Ovary (tissue), 3 donors: ENCODE measurements around the gene RBM33.
"Not testable (repeated sequence)": the region's sequence is repeated elsewhere in the genome, so short reads cannot be mapped to it uniquely, and the experiment has no call there.

Experiments used
- EP300 ChIP-seq: sonication (generic); formaldehyde crosslinking; IDR thresholded peaks from one replicate; pipeline ENCODE4 v1.6.1; 2017; ENCODE audit warnings: antibody characterized with exemption
- TF ChIP-seq, protein P1 (sequence below), 3 donors: fragments of 450-650 bp in 2 of 3; fragments of 200-600 bp in 1 of 3; IDR thresholded peaks; one replicate each; pipeline versions ENCODE4 v1.5.1 to v1.8.0; 2016 to 2022; ENCODE audit warnings: antibody characterized with exemption in 3 of 3, mild to moderate bottlenecking in 1 of 3
- donor health status: DM: no; HTN: no; CAD: no.

DNA sequence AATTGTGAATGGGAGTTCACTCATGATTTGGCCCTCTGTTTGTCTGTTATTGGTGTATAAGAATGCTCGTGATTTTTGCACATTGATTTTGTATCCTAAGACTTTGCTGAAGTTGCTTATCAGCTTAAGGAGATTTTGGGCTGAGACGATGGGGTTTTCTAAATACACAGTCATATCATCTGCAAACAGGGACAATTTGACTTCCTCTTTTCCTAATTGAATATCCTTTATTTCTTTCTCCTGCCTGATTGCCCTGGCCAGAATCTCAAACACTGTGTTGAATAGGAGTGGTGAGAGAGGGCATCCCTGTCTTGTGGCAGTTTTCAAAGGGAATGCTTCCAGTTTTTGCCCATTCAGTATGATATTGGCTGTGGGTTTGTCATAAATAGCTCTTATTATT, 43.8 kb downstream of the RBM33 start:
- TF ChIP-seq, protein P1, sequence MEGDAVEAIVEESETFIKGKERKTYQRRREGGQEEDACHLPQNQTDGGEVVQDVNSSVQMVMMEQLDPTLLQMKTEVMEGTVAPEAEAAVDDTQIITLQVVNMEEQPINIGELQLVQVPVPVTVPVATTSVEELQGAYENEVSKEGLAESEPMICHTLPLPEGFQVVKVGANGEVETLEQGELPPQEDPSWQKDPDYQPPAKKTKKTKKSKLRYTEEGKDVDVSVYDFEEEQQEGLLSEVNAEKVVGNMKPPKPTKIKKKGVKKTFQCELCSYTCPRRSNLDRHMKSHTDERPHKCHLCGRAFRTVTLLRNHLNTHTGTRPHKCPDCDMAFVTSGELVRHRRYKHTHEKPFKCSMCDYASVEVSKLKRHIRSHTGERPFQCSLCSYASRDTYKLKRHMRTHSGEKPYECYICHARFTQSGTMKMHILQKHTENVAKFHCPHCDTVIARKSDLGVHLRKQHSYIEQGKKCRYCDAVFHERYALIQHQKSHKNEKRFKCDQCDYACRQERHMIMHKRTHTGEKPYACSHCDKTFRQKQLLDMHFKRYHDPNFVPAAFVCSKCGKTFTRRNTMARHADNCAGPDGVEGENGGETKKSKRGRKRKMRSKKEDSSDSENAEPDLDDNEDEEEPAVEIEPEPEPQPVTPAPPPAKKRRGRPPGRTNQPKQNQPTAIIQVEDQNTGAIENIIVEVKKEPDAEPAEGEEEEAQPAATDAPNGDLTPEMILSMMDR (IDR thresholded peaks at IDR 0.05), result not testable (repeated sequence)
- not testable (repeated sequence) for TF ChIP-seq EP300
